Body of pancreas (tissue), 4 donors: ENCODE data around the gene ARID4B.

Source experiments
- CTCF ChIP-seq, 7 experiments: fragments of 450-650 bp in 4 of 7; fragments of 200-600 bp in 3 of 7; sonication (generic) in 3 of 7; IDR thresholded peaks; one replicate each; pipeline ENCODE4 v1.5.1; 2016 to 2019; ENCODE audit warnings: antibody characterized with exemption in 7 of 7
- POLR2A ChIP-seq, 3 donors: fragments of 450-650 bp; IDR thresholded peaks; one replicate each; pipeline ENCODE4 v1.6.1; 2016; ENCODE audit warnings: antibody characterized with exemption in 3 of 3, mild to moderate bottlenecking in 2 of 3

GRCh38 chr1:235351441-235351840 lies 23.5 kb upstream of the ARID4B start:
- TF ChIP-seq CTCF (IDR thresholded peaks at IDR 0.05) (no peak), POLR2A (IDR thresholded peaks at IDR 0.05) (no peak)
